Gastrocnemius medialis (tissue), 4 donors: ENCODE data around the gene EXOC2. TPM values are rescaled to one million over a fixed set of nuclear protein-coding genes. Genes with fewer than 3 reads are reported as not detected.

ENCODE experiments used
- ATAC-seq, 2 donors: fragments of 150-250 bp; one replicate each; pipeline ENCODE4 v1.9.1; 2016
- DNase-seq, 2 donors: peaks; one replicate each; pipeline ENCODE4 v3.0.0-alpha.2; 2019
- H3K27ac ChIP-seq, 4 donors: fragments of 200-600 bp; sonication (generic); 1 replicate in 1 of 4; 2 replicates in 3 of 4; pipeline ENCODE4 v1.5.1; 2016 to 2018; ENCODE audit warnings: mild to moderate bottlenecking in 2 of 4, moderate library complexity in 1 of 4
- H3K27me3 ChIP-seq, 3 donors: fragments of 200-600 bp; sonication (generic) in 2 of 3; 1 replicate in 1 of 3; 2 replicates in 2 of 3; pipeline versions ENCODE4 v1.5.1 to v1.6.0; 2016 to 2019; ENCODE audit warnings: mild to moderate bottlenecking in 1 of 3, moderate library complexity in 1 of 3
- H3K36me3 ChIP-seq, 2 donors: fragments of 200-600 bp; sonication (generic) in 1 of 2; one replicate each; pipeline ENCODE4 v1.5.1; 2017 to 2018
- H3K4me1 ChIP-seq, 2 donors: fragments of 200-600 bp; sonication (generic) in 1 of 2; one replicate each; pipeline ENCODE4 v1.5.1; 2016 to 2017; ENCODE audit warnings: mild to moderate bottlenecking in 2 of 2
- H3K4me3 ChIP-seq, 4 donors: fragments of 200-600 bp; sonication (generic) in 3 of 4; 1 replicate in 1 of 4; 2 replicates in 3 of 4; pipeline ENCODE4 v1.5.1; 2016 to 2019; ENCODE audit warnings: mild to moderate bottlenecking in 2 of 4
- H3K9me3 ChIP-seq, 3 donors: fragments of 200-600 bp; sonication (generic) in 2 of 3; 1 replicate in 1 of 3; 2 replicates in 2 of 3; pipeline ENCODE4 v1.5.1; 2016 to 2019
- POLR2A ChIP-seq, 2 donors: fragments of 450-650 bp; IDR thresholded peaks; one replicate each; pipeline ENCODE4 v1.6.1; 2017; ENCODE audit warnings: antibody characterized with exemption in 2 of 2, mild to moderate bottlenecking in 2 of 2, moderate library complexity in 2 of 2
- in situ Hi-C, 4 donors: fragments of 200-750 bp; cut with MboI; loops; one replicate each; pipeline versions ENCODE4 v1.15.0 to v1.8.0; 2017; ENCODE audit warnings: low sequenced_read_pairs in 4 of 4
- intact Hi-C: fragments of 100-400 bp; cut with DNase I; formaldehyde crosslinking; loops from one replicate; pipeline ENCODE4 v1.15.1; 2023; ENCODE audit warnings: low total_unique reads
- total RNA-seq, 4 donors: library from RNA; depleted of rRNA; stranded (reverse); fragments of >200 nt; gene quantifications; one replicate each; pipeline versions ENCODE4 v1.1.0 to v1.2.3, GENCODE V29; 2016
- TF ChIP-seq, protein P1 (sequence below), 5 experiments: fragments of 450-650 bp in 3 of 5; fragments of 200-600 bp in 2 of 5; sonication (generic) in 2 of 5; IDR thresholded peaks in 4 of 5; conservative IDR thresholded peaks in 1 of 5; 1 replicate in 4 of 5; 2 replicates in 1 of 5; pipeline ENCODE4 v1.5.1; 2016 to 2019; ENCODE audit warnings: antibody characterized with exemption in 5 of 5, mild to moderate bottlenecking in 3 of 5, moderate library complexity in 3 of 5

The EXOC2 gene
- total RNA-seq, 4 donors from 2014 or later: 12.6 to 16.4 (median 15.0) TPM

- intact Hi-C loops: no loop called here
- Histone ChIP-seq H3K9me3 (no peaks in the 10 kb centered on the region), H3K4me3 (no peak overlapping the region), H3K27me3 (peaks cover 0 to 3% (median 0%) of the 10 kb centered on the region in 3 donors), H3K4me1 (no peaks in the 10 kb centered on the region), H3K36me3 (no peaks in the 10 kb centered on the region), H3K27ac (no peak overlapping the region)
- in situ Hi-C loops: no loop called here
- no peak for ATAC-seq
- DNase-seq: no peak
- no peak for TF ChIP-seq POLR2A (IDR thresholded peaks at IDR 0.05)
- TF ChIP-seq, protein P1, sequence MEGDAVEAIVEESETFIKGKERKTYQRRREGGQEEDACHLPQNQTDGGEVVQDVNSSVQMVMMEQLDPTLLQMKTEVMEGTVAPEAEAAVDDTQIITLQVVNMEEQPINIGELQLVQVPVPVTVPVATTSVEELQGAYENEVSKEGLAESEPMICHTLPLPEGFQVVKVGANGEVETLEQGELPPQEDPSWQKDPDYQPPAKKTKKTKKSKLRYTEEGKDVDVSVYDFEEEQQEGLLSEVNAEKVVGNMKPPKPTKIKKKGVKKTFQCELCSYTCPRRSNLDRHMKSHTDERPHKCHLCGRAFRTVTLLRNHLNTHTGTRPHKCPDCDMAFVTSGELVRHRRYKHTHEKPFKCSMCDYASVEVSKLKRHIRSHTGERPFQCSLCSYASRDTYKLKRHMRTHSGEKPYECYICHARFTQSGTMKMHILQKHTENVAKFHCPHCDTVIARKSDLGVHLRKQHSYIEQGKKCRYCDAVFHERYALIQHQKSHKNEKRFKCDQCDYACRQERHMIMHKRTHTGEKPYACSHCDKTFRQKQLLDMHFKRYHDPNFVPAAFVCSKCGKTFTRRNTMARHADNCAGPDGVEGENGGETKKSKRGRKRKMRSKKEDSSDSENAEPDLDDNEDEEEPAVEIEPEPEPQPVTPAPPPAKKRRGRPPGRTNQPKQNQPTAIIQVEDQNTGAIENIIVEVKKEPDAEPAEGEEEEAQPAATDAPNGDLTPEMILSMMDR (IDR thresholded peaks at IDR 0.05 in 4 of 5, conservative IDR thresholded peaks at IDR 0.05 in 1 of 5): no peak
These were observed 241.1 kb downstream of the EXOC2 start for GRCh38 chr6:451847-452246.

GRCh38 chr6:451336-451735 is 241.6 kb downstream of the EXOC2 start:
- in situ Hi-C loops (no loop called here), intact Hi-C loops (no loop called here)
- Histone ChIP-seq H3K4me1 (no peaks in the 10 kb centered on the region), H3K9me3 (no peaks in the 10 kb centered on the region), H3K27me3 (peaks cover 0 to 3% (median 0%) of the 10 kb centered on the region in 3 donors), H3K36me3 (no peaks in the 10 kb centered on the region), H3K4me3 (no peak overlapping the region), H3K27ac (no peak overlapping the region)
- DNase-seq: no peak
- ATAC-seq: no peak
- TF ChIP-seq POLR2A (IDR thresholded peaks at IDR 0.05): no peak
- TF ChIP-seq, protein P1 (IDR thresholded peaks at IDR 0.05 in 4 of 5, conservative IDR thresholded peaks at IDR 0.05 in 1 of 5): no peak

- in situ Hi-C loops: no loop called here
- TF ChIP-seq, protein P1 (IDR thresholded peaks at IDR 0.05 in 4 of 5, conservative IDR thresholded peaks at IDR 0.05 in 1 of 5): no peak
- no peak for TF ChIP-seq POLR2A (IDR thresholded peaks at IDR 0.05)
- no peak overlapping the region for H3K27ac ChIP-seq
- DNase-seq (no peak), ATAC-seq (no peak)
- peaks cover 0 to 3% (median 0%) of the 10 kb centered on the region in 3 donors for H3K27me3 ChIP-seq
- no peaks in the 10 kb centered on the region for H3K9me3 ChIP-seq
- H3K4me3 ChIP-seq: no peak overlapping the region
- H3K36me3 ChIP-seq: no peaks in the 10 kb centered on the region
- intact Hi-C loops: no loop called here
- H3K4me1 ChIP-seq: no peaks in the 10 kb centered on the region
These were observed 243.2 kb downstream of the EXOC2 start for GRCh38 chr6:449486-450419.

- no peak for DNase-seq
- Histone ChIP-seq H3K36me3 (no peaks in the 10 kb centered on the region), H3K9me3 (no peaks in the 10 kb centered on the region), H3K27me3 (peaks cover 0 to 6% (median 0%) of the 10 kb centered on the region in 3 donors), H3K4me3 (no peak overlapping the region), H3K4me1 (no peaks in the 10 kb centered on the region), H3K27ac (no peak overlapping the region)
- in situ Hi-C loops (no loop called here), intact Hi-C loops (no loop called here)
- ATAC-seq: no peak
- TF ChIP-seq POLR2A (IDR thresholded peaks at IDR 0.05): no peak
- TF ChIP-seq, protein P1 (IDR thresholded peaks at IDR 0.05 in 4 of 5, conservative IDR thresholded peaks at IDR 0.05 in 1 of 5): no peak
These were observed 243.9 kb downstream of the EXOC2 start for GRCh38 chr6:449057-449430.
